Measurements from ENCODE around the gene AEN.

The AEN gene

DNA sequence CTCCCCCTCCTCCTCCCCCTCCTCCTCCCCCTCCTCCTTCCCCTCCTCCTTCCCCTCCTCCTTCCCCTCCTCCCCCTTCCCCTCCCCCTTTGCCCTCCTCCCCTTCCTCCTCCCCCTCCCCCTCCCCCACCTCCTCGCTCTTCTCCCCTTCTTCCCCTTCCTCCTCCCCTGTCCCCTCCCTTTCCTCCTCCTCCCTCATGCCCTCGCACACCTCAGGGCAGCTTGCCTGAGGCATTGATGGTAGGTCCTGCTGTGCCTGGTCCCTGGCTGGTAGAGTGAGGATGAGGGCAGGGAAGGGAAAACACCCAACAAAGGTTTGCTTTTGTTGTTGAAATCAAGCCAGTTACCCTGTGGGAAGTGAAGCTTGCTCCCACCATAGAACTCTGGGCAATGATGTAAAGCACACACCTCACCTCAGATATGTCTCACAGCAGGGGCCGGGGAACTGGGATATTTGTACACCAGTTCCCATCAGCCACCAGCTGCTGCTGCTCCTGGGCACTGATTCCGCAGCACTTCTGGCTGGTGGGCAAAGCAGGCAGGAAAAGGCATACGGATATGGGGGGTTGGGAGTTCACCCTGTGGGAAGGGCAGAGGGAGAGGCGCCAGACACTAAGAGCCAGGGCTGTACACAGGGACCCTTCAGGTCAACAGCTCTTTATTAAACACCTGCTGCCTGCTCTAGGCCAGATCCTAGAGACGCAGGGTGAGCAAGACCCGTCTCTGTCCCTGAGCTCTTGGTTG is 31.5 kb downstream of the AEN start:
- DNase-seq: no peak

- DNase-seq: no peak
Observed at GRCh38 chr15:88653200-88654064, 32.3 kb downstream of the AEN start.

- no peak for DNase-seq
Observed at GRCh38 chr15:88654430-88655102, 33.4 kb downstream of the AEN start.

DNA sequence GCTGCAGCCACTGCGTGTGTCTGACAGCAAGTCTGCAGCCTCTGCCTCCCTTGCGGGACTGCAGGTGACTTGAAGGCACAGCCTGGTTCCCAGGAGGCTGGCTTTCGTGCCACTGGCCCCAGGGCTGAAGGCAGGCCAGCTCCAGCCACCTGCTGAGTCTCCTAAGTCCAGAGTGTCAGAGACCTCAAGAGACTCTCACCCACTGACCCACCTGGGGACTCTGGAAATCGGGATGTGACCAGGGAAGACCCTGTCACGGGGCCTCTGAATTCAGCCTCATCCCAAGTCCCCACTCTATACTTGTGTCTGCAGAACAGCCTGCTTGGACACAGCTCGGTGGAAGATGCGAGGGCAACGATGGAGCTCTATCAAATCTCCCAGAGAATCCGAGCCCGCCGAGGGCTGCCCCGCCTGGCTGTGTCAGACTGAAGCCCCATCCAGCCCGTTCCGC is 34.0 kb downstream of the AEN start:
- DNase-seq: no peak

- DNase-seq: no peak
Observed at GRCh38 chr15:88655800-88656488, 34.8 kb downstream of the AEN start.

GRCh38 chr15:88656760-88657221 is 35.7 kb downstream of the AEN start:
- no peak for DNase-seq

DNA sequence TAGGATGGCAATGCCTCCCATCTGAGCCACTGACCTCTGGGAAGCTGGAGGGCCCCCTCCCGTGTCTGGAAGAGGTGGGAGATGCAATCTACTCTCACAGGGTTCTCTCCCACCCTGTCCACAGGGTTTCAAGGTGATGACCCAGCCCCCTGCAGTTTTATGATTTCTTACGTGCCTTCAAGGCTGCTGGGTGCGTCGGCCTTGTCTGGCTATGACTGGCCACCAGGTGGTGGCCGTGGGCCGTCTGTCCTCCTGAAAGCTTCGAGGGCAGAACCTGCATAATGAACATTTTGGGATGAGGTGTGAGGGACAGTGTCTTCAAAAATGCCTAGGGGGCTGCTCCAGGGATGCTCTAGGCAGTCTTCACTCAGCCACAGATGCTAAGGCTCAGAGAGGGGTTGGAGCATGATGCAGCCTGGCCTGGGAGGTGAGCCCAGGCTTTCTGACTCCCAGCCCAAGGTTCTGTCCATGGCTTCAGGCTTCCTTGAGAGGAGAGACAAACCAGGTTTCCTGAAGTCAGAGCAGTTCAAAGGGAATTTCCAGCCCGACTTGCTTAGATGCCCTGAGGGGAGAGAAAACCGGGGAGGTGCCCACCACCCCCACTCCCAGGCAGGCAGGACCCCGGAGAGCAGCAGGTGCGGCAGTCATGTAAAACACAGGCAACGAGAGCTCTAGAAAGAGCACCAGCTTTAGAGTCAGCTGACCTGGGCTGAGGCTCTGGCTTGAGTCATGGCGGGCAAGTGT is 36.4 kb downstream of the AEN start:
- no peak for DNase-seq

DNA sequence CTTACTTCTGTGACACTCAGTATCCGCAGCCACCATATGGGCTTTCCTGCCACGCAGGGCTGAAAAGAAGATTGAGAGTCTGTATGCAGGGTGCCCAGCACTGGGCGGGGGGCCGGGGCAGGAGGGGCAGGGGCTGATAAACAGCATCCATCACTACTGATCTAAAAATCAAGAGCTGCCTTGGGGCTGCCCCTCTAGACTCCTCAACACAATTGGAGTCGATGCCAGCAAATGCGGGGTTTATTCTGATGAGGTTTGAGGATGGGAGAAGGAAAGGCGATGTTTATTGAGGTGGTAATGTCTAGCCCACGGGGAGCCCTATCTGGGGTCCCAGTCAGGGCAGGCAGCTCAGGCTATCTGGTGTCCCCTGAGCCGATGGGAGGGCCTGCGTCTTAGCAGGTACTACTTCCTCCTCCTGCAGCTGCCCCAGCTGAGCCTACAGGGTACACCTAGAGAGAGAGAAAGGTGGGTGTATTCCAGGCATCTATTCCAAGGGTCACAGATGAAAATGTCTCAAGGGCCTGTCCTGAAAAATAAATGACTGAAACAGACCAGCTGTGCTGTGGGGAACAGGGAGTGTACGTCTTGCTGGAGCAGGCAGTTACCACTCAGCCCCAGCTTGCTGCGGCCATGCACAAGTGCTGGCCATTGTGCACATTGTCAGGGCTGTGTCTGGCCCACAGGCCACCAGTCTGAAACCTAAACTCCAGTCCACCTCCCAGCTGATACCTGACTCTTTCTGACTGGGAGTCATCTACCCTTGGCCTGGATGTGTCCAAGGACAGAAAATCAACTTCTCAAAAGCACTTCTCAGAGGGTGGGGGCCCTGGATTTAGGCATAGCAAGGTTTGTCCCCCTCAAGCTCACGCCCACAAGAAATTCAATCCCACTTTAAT is 37.2 kb downstream of the AEN start:
- no peak for DNase-seq

DNA sequence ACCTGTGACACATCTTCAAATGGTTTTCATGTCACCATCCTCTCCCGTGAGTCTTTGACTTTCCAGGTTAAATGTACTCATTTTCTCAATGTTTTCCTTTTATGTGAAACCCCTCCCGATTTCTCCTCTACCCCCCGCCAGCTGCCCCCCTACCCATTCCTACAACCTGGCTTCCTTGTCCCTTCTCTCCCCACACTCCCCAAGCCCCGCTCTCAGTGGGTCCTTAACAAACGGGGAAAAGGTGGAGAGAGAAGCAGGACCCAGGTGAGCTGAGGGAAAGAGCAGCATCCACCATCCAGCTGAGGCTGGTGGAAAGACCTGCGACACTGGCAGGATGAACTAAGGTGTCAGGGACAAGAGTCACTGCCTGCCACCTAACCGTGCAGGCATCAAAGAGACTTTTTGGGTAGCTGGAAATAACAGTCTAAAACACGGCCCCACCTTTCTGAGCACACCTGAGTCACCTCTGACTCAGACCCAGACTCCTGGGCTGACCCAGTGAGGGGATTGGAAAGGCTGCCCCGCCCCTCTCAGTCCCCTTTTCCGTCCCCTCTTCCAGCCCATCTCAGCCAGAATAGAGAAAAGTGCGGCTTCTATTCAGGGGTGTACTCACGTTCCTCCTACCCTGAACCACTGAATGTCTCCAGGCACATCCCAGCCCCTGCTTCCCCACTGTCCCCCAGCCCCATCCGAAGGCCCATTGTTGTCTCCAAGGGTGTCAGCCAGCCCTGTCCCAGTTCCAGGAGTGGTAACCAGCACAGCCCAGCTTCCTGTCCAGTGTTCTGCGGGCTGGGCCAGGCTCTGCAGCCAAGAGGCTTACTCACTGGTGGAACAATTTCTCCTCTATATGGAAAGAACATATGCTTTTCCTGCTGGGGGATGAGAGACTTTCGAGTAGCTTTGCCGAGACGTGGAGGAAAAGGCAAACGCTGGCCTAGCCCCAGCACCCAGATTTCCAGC is 38.1 kb downstream of the AEN start:
- no peak for DNase-seq

DNA sequence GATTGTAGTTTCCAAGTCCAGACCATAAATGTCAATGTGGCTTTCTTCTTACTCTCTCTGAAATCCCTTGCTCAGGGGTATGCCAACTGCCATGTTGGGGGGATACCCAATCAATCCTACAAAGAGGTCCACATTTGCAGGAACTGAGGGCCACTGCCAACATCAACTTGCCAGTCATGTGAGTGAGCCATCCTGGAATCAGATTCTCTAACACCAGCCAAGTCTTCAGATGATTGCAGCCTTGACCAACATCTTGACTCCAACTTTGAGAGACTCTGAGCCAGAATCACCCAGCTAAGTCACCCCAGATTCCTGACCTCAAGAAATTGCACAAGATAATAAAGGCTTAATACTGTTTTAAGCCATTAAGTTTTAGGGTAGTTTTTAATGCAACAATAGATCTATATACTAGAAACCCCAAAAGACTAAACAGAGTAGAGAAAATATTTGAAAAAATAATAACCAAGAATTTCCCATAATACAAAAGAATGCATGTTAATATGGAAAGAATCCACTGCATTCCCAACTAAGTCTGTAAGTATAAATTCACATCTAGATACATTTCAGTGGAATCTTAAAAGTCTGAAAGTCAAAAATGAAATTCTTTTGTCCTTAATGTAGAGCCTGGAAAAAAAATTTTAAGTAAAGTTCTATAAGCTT is 40.0 kb downstream of the AEN start:
- DNase-seq: no peak

DNA sequence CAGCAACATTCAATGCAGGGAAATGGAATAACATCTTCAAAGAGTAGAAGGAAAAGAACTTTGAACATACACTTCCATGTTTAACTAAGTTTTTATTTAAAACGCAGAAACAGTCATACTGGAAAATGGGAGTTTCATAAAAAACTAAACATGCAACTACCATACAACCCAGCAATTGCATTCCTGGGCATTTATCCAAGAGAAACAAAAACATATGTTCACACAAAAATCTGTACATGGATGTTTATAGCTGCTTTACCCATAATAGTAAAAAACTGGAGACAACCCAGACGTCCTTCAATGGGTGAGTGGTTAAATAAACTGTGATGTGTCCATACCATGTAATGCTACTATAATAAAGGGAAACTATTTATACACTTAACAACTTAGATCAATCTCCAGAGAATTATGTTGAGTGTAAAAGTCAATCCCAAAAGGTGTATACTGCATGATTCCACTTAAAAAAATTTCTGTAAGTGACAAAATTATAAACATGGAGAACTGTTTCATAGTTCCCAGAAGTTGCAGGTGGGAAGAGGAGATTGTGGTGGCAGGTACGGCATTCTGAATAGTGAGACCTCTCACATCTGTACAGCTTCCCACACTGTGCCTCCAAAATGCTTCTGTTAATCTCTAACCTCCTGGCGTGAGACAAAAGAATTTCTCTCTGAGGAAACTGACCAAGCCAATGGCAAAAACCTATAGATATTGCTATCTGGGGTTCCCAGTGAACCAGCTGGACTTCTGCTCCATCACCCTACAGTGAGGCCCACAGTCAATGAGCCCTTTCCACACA is 40.8 kb downstream of the AEN start:
- peak; percentile 2 for DNase-seq

GRCh38 chr15:88663141-88663621 is 42.0 kb downstream of the AEN start:
- no peak for DNase-seq

DNA sequence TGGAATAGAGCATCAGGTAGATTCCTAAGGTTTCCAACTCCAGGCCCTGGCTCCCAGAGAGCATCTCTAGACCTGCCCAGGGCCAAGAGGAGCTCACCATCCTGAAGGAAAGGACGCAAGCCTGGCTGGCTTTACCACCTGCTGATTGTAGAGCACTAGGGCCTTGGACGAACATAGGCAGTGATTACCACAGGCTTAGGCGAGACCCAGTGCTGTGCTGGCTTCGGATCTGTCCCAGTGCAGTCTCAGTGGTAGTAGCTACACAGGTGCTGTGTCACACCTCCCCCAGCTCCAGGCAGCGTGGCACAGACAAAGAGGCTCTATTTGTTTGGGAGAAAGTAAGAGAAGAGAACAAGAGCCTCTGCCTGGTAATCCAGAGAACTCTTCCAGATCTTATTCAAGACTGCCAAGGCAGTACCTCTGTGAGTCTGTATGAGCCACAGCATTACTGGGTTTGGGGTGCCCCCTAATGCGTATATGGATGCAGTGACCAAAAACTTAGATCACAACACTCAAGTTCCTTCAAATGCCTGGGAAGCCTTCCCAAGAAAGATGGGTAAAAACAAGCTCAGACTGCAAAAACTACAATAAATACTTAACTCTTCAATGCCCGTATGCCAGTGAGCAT is 43.1 kb downstream of the AEN start:
- no peak for DNase-seq

DNA sequence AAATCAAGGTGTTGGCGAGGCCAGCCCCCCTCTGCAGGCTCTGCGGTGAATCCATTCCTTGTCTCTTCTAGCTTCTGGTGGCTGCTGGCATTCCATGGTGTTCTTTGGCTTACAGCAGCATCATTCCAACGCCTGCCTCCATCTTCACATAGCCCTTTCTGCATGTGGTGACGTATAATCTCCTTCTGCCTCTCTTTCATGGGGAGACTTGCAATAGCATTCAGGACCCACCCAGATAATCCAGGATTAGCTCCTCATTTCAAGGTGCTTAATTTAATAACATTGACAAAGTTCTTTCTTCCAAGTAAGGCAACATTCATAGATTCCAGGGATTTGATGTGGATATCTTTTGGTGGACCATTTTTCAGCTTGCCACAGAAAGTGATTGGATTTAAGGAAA is 53.5 kb downstream of the AEN start:
- DNase-seq: no peak

GRCh38 chr15:88678755-88679154 is 57.6 kb downstream of the AEN start:
- no peak for DNase-seq

DNA sequence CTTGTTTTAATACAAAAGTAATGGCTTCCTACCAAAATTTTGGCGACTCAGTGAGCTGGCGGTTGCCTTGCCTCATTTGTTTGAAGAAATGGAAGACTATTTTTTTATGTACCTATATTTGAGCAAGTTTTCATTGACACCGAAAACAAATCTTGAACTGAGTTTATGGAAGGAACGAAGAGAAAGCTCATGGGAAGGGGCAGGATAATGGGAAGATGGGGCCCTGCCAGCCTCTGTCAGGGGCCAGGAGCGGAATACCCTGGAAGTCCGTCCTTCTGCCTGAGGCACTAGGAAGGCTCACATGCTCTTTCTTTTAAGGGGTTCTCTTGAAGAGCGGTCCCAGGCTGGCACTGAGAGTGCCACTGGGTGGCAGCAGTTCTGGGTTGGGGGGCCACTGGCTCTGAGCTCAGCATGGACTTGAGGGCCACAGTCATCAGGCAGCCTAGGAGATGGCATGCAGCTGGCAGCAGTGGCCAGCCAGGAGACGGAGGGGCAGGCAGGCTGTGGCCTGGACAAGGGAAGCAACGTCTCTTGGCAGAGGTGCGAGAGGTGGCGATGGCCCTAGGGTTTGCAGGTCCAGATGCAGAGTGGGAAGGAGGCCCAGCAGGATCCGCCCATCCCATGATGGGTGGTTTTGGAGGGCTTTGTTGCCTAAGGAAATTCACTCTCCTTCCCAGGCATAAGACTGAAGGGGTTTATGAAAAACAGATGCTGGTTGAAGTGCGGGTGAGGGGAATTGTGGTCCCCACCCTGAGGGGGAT is 59.3 kb downstream of the AEN start:
- DNase-seq: no peak

Data from NCI-H446 treated with DMSO at 0.1 percent for 48 hours (cell line).